ENCODE measurements around the gene FARP2.

DNA sequence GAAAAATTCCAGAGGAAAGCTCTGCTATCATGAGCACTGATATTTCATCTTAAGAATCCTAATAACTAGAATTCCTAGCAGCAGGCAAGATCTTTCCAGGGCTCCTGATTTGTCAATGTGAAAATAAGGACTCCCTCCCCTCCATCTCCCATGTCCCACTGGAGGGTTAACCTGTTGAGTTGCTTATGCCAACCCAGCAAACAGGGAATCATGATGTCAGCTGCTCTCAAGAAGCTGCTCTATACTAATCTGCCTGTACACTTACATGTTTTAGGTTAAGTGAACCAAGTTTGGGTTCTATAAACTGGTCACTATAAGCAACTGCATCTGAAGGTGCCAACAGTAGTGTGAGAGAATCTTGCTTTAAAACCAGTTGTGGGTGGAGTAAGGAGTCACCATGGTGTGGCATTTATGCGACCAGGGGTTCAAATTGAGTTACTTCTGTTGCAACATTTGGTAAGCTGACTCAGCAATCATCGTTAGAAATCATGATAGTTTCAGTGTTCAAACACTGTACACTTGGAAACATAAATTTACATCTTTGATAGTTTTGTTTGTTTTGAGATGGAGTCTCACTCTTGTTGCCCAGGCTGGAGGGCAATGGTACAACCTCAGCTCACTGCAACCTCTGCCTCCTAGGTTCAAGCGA, 98.9 kb downstream of the FARP2 start:
- TF ChIP-seq, protein P1, sequence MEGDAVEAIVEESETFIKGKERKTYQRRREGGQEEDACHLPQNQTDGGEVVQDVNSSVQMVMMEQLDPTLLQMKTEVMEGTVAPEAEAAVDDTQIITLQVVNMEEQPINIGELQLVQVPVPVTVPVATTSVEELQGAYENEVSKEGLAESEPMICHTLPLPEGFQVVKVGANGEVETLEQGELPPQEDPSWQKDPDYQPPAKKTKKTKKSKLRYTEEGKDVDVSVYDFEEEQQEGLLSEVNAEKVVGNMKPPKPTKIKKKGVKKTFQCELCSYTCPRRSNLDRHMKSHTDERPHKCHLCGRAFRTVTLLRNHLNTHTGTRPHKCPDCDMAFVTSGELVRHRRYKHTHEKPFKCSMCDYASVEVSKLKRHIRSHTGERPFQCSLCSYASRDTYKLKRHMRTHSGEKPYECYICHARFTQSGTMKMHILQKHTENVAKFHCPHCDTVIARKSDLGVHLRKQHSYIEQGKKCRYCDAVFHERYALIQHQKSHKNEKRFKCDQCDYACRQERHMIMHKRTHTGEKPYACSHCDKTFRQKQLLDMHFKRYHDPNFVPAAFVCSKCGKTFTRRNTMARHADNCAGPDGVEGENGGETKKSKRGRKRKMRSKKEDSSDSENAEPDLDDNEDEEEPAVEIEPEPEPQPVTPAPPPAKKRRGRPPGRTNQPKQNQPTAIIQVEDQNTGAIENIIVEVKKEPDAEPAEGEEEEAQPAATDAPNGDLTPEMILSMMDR (conservative IDR thresholded peaks at IDR 0.05; ENCODE audit: low read depth, low read length): no peak
- TF ChIP-seq POLR2A (IDR thresholded peaks at IDR 0.05; ENCODE audit: low read depth, low read length): no peak

Measured in IMR-90 (cell line).